ENCODE measurements around the gene C1orf35.

The C1orf35 gene

DNA sequence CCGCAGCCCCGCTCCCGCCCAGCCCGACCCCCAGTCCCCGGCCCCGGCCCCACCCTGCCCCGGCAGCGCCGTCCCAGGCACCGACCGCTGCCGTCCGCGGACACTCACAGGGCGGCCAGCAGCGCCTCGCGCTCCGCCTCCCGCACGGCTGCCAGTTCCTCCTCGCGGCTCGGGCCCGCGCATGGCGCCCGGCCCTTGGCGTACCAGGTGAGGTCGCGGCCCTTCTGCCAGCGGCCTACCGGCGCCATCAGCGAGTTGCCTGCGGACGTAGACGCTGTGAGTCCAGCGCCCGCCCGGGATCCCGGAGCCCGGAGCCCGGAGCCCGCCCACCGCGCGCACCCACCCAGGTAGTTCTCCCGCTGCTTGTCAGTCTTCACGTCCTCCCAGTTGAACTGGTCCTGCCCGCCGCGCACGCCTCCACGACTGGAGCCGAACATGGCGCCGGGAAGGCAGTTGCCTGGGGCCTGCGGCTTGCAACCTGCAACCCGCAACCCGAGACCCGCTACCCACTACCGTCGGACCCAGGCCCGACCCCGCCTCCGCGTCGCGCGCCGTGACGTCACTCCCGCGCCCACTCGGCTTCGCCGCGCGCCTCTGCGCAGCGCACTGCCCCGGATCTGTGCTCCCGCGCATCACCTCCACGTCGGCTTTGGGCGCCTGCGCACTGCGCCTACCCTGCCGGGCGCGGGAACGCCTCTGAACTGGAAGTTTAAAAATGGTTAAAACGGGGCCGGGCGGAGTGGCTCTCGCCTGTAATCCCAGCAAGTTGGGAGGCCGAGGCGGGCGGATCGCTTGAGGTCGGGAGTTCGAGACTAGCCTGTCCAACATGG, at the start of gene C1orf35:
Gene C1orf35 (minus strand): TSS at position 535 of the 830 bp plus-strand sequence. CDS start 98 bp downstream, at position 437.
- DNase-seq = peak; percentile 85 to 94

DNA sequence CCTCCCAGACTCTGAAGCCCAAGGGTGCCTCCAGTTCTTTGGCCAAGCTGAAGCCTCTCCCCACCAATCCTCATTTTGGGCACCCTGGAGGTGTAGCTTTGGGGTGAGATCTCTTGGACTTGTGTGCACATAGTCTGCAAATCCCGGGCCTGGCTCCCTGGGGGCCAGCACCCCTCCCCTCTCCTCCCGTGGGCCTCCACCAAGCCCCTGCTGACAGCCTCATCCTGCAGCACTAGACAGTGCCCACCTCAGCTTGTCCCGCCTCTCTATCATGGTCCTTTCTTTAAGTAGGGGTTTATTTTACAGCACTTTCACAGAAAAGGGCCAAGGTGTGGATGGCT, 49.8 kb upstream of the C1orf35 start:
- no peak for DNase-seq

- DNase-seq = no peak
Measured at GRCh38 chr1:228152097-228152917, 49.2 kb upstream of the C1orf35 start.

DNA sequence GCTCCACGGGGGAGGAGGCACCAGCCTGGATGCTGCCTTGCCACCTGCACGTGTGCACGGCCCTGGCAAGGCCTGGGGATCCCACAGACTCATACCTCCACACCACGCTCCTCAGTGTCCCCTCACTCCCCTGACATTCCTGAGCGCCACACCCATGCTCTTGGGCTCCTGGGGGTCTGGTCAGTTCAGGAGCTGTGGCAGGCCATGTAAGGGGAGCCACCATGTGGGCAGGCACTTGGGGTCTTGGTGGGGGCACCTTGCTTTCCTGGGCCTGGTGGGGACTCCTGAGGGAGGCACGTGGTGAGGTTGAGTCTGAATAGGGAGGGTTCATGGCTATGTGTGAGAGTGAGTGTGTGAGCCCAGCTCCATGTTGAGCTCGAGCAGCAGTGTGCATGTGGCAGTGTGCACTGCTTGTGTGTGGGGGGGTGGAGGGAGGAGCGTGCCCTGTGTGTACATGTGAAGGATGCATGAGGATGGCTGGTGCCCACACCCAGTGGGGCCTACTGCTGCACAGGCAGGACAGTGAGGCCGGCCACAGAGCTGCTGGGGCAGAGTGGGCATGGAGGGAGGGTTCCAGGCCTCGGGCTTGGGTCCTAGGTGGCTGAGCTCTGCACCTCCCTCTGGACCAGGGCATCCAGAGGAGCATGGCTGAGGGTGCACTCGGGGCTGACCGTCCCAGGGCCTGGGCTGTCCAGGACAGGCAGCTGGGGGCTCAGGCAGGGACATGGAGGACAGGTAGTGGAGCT, 48.2 kb upstream of the C1orf35 start:
- DNase-seq = no peak

GRCh38 chr1:228150461-228151179, 47.5 kb upstream of the C1orf35 start:
- no peak for DNase-seq

DNA sequence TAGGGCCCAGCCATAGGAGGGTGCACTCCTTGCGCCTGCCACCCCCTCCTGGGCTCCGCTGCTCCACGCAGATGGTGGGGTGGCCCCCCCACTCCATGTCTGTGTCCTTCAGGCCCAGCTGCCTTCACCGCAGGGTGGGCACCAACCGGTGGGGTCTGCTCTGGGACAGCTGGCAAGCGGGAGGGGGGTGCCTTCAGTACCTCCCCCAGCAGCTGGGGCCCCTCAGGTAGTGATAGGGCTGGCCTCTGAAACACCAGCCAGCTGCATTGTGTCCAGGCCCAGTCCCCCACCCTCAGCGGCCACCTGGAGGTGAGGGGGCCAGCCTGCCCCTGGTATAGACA, 47.0 kb upstream of the C1orf35 start:
- DNase-seq = no peak

GRCh38 chr1:228149406-228150119, 46.4 kb upstream of the C1orf35 start, which contains the start of gene GJC2:
Gene GJC2 (plus strand): TSS chr1:228149930. CDS start chr1:228157759, 7,829 bp downstream.
- DNase-seq = no peak

DNA sequence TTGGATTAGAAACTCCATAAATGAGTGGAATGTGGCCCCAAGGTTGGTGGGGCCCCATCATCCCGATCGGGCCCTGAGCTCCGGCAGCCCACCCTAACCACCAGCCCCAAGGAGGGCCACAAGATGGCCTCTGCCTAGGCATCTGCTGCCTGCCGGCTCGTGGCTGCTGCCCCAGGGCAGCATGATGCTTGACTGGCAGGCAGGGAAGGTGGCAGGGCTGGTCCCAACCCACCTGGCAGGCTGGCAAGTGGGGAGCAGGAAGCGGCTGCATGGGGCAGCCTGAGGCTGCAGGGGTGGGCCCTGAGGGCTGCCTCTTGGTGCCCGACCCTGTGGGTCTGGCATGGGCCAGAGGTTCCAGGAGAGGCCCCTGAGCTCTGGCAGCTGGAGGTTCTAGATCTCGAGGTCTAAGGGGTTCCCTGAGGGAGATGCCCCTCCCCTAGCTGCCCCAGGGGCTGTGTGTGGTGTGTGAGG, 45.8 kb upstream of the C1orf35 start:
- DNase-seq = no peak

- no peak for DNase-seq
Measured at GRCh38 chr1:228148196-228148861, 45.2 kb upstream of the C1orf35 start.

- no peak for DNase-seq
Measured at GRCh38 chr1:228147768-228148167, 44.6 kb upstream of the C1orf35 start.

GRCh38 chr1:228147151-228147693, 44.1 kb upstream of the C1orf35 start:
- DNase-seq = no peak

- no peak for DNase-seq
Measured at GRCh38 chr1:228146417-228147150, 43.5 kb upstream of the C1orf35 start.

GRCh38 chr1:228145463-228146416, 42.6 kb upstream of the C1orf35 start:
- no peak for DNase-seq

DNA sequence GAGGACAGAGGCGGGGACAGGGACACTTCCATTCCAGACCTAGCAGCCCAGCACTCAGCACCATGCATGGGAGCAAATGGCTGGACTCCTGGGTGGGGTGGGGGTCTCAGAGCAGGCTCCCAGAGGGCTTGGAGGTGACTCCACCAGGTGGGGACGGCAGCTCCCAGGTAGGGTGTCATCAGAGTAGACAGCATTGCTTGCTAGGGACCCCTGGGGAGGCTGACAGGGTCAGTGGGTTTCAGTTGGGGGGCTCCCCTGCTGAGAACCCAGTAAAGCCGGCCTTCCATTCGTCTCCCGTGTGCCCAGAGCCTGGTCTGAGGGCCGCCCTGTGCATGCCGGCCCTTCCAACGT, 41.8 kb upstream of the C1orf35 start:
- DNase-seq = no peak

- DNase-seq = no peak
Measured at GRCh38 chr1:228144193-228144992, 41.3 kb upstream of the C1orf35 start.

GRCh38 chr1:228143480-228144192, 40.5 kb upstream of the C1orf35 start:
- no peak for DNase-seq

GRCh38 chr1:228142701-228143136, 39.6 kb upstream of the C1orf35 start:
- DNase-seq = no peak
